RWPE1 (cell line): ENCODE results near the gene AIM2.
A peak's percentile ranks its signal among the peaks of the same experiment; 100 is the strongest.
"Not testable (repeated sequence)": the region's sequence is repeated elsewhere in the genome, so short reads cannot be mapped to it uniquely, and the experiment has no call there.

Experiments used
- CTCF ChIA-PET: fragments of 350-600 bp; sonication (Branson Sonifier 250); formaldehyde crosslinking; extraction: SDS; loops from one replicate; lab custom pipeline; 2021; lab: Yijun Ruan, JAX
- POLR2A ChIA-PET: fragments of 400-600 bp; formaldehyde crosslinking; extraction: SDS; loops from one replicate; lab custom pipeline; 2020; ENCODE audit warnings: antibody characterized with exemption; ENCODE audit not compliant: low non-redundant PET; lab: Yijun Ruan, JAX
- DNase-seq: peaks from one replicate; pipeline ENCODE4 v3.0.0; 2012; ENCODE audit warnings: low spot score
- H3K27ac ChIP-seq: fragments of 450-650 bp; 2 replicates; pipeline ENCODE4 v1.5.1; 2017
- TF ChIP-seq, protein P1 (sequence below): fragments of 450-650 bp; conservative IDR thresholded peaks from 2 replicates; pipeline ENCODE4 v1.5.1; 2017; ENCODE audit warnings: low read depth, mild to moderate bottlenecking

AIM2 gene

DNA sequence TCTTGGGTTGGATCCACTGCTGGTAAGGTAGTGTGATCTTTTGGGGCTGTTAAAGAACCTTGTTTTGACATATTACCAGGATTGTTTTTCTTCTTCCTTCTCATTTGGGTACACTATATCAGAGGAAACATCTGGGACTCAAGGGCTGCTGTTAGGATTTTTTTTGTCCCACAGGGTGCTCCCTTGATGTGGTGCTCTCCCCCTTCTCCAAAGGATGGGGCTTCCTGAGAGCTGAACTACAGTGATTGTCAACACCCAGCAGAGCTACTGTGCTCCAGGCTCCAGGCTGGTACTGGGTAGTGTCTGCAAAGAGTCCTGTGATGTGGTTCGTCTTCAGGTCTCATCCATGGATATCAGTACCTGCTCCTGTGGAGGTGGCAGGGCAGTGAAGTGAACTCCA is 46.3 kb downstream of the AIM2 start:
- POLR2A ChIA-PET: no interaction called here
- DNase-seq: no peak
- no peak overlapping the region for H3K27ac ChIP-seq
- TF ChIP-seq, protein P1, sequence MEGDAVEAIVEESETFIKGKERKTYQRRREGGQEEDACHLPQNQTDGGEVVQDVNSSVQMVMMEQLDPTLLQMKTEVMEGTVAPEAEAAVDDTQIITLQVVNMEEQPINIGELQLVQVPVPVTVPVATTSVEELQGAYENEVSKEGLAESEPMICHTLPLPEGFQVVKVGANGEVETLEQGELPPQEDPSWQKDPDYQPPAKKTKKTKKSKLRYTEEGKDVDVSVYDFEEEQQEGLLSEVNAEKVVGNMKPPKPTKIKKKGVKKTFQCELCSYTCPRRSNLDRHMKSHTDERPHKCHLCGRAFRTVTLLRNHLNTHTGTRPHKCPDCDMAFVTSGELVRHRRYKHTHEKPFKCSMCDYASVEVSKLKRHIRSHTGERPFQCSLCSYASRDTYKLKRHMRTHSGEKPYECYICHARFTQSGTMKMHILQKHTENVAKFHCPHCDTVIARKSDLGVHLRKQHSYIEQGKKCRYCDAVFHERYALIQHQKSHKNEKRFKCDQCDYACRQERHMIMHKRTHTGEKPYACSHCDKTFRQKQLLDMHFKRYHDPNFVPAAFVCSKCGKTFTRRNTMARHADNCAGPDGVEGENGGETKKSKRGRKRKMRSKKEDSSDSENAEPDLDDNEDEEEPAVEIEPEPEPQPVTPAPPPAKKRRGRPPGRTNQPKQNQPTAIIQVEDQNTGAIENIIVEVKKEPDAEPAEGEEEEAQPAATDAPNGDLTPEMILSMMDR: no peak
- CTCF ChIA-PET: interaction anchor here (0.6 kb wide), 1 partner anchor 43 kb away, joined by 5 read pairs; no protein-coding TSS in a partner anchor

DNA sequence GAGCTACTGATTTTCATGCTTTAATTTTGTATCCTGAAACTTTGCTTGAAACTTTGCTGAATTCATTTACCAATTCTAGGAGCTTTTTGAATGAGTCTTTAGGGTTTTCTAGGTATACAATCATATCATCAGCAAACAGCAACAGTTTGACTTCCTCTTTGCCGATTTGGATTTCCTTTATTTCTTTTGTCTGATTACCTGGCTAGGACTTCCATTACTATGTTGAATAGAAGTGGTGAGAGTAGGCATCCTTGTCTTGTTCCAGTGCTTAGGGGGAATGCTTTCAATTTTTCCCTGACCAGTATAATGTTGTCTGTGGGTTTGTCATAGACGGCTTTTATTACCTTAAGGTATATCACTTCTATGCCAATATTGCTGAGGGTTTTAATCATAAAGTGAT is 49.7 kb downstream of the AIM2 start:
- POLR2A ChIA-PET, CTCF ChIA-PET, H3K27ac ChIP-seq, DNase-seq: not testable (repeated sequence)

DNA sequence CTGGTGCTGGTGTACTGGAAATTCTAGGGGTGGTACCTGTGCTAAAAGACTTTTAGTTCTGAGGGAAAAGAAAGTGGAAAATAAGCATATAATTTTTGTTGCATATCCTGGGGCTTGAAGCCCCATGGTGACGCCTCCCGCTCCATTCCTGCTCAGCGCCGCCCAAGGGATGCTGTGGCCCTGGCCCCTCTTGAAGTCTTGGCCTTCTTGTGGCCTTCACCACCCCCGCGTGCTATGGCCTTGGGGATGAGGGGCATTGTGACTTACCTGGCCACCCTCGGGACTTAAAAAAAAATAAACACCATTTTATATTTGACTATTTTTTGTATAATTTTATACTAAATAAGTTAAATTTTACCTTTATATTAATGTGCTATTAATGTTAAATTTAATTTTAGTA is 51.5 kb downstream of the AIM2 start:
- POLR2A ChIA-PET: no interaction called here

DNA sequence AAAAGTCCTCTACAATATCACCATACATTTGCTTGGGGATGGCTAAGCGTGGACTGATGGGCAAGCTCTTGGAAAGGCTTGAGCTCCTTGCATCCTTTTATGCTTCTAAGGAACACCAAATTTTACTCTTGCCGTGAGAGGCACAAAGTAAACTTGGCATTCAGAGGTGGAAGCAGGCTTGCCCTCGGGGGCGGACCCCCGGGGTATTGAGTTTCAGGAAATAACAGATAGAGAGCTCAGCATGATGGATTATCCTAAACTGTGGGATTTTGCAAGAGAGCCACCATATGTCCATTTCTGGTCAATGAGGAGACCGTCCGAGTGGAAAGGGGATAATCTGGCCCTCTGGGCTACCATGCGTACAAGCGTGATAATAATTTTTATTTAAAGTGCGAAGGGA is 52.8 kb downstream of the AIM2 start:
- H3K27ac ChIP-seq: no peak overlapping the region
- POLR2A ChIA-PET: no interaction called here
- TF ChIP-seq, protein P1: no peak
- DNase-seq: no peak
- CTCF ChIA-PET: interaction anchor here (0.6 kb wide), 1 partner anchor 15 kb away, joined by 3 read pairs; no protein-coding TSS in a partner anchor

More for the DNA sequence above, 51.5 kb downstream of the AIM2 start:
- no peak for DNase-seq
- TF ChIP-seq, protein P1: no peak
- no peak overlapping the region for H3K27ac ChIP-seq
- CTCF ChIA-PET: interaction anchor here (0.6 kb wide), 1 partner anchor 30 kb away, joined by 4 read pairs; no protein-coding TSS in a partner anchor

DNA sequence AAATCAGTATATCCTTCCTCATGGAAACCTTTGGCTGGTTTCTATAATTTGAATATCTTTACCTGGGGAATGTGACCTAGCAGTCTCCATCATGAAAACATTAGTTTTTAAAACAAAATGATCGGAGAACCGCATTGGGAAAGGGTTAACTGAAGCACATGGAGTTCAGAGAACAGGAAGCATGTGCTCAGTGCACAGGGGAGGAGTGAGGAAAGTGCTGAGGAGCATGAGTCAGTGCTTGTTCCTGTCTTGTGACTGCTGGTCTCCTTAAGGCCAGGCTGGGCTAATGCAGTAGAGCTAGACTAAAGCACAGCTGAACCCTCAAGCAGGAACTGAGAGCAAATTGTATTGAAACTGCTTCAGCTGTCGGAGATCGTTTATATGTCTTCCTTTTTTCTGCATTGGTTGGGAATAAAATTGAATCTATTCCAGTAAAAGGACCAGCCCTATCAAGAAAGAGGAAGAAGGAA is 61.1 kb downstream of the AIM2 start:
- H3K27ac ChIP-seq: peak overlapping the region; percentile 17; the same call in 1 of the 2 replicates
- POLR2A ChIA-PET: no interaction called here

DNA sequence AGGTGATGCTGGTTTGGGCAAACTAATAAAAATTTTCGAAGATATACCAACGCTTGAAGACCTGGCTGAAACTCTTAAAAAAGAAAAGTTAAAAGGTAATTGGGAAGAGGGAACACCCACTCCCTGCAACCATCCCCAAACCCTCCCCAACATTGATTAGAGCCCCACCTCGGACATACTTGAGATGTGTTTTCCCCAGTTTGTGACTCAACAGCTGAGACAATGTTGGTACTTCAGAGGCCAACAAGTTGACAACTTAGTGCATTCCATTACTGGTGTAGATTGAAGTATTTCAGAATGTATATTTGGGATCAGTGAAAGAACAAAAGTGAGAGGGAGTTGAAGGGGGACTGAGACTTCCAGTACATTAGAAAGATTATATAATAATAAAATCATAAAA is 61.7 kb downstream of the AIM2 start:
- ChIA-PET POLR2A (no interaction called here), CTCF (no interaction called here)
- no peak overlapping the region for H3K27ac ChIP-seq
- TF ChIP-seq, protein P1: no peak
- DNase-seq: no peak

More for the DNA sequence above, 61.1 kb downstream of the AIM2 start:
- peak; percentile 35 for DNase-seq
- CTCF ChIA-PET: interaction anchor here (0.6 kb wide), 1 partner anchor 48 kb away, joined by 3 read pairs; no protein-coding TSS in a partner anchor
- TF ChIP-seq, protein P1: no peak

DNA sequence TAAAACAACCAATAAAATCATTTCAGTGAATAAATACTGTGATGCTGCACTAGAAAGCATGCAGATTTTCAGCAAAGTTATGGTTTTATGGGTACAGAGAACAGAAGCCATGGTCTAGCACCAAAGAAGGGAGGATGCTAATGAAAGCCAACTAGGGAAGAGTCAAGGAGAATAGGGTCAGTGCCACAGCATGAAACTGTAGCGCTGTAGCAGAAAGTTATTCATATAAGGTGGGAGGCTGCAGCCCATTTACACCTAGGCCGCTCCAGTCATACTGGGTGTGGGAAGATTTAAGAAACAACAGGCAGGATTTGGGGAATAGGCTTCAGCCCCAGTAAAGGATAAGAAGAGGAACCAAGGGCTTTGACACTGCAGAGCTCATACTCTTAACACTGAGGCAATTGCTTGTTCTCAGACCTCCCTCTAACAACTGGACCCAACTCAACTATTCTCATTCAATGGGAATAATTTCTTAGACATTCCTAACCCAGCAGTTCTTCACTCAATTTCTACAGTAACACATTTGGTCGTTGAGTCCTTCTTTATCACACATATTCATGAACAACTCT is 62.5 kb downstream of the AIM2 start:
- TF ChIP-seq, protein P1: no peak
- H3K27ac ChIP-seq: no peak overlapping the region
- no peak for DNase-seq
- ChIA-PET POLR2A (no interaction called here), CTCF (interaction anchor here (0.7 kb wide), 1 partner anchor 35 kb away, joined by 5 read pairs; no protein-coding TSS in a partner anchor)
